ENCODE measurements around the gene GPALPP1.
"Not testable (repeated sequence)": the region's sequence is repeated elsewhere in the genome, so short reads cannot be mapped to it uniquely, and the experiment has no call there.

Gene GPALPP1

GRCh38 chr13:44989071-44989889 is at the start of gene GPALPP1, which contains the start of gene NUFIP1:
TSS of gene GPALPP1 (plus strand) at chr13:44989538. CDS start at chr13:44989655, 117 bp downstream.
TSS of gene NUFIP1 (minus strand) at chr13:44989471. CDS start at chr13:44989436, 35 bp downstream.
- DNase-seq: peak; percentile 89

GRCh38 chr13:44943411-44943810 is 45.9 kb upstream of the GPALPP1 start:
- not testable (repeated sequence) for DNase-seq

- DNase-seq: no peak
These were observed 38.2 kb upstream of the GPALPP1 start for GRCh38 chr13:44951184-44951583.

GRCh38 chr13:44952671-44953070 is 36.7 kb upstream of the GPALPP1 start:
- no peak for DNase-seq

- no peak for DNase-seq
These were observed 35.1 kb upstream of the GPALPP1 start for GRCh38 chr13:44954224-44954623.

- no peak for DNase-seq
These were observed 33.9 kb upstream of the GPALPP1 start for GRCh38 chr13:44955406-44955805.

GRCh38 chr13:44961997-44962396 is 27.3 kb upstream of the GPALPP1 start:
- no peak for DNase-seq

- DNase-seq: no peak
These were observed 21.5 kb upstream of the GPALPP1 start for GRCh38 chr13:44967704-44968433.

GRCh38 chr13:44968434-44968815 is 20.9 kb upstream of the GPALPP1 start:
- DNase-seq: no peak

- no peak for DNase-seq
These were observed 19.5 kb upstream of the GPALPP1 start for GRCh38 chr13:44969551-44970484.

- DNase-seq: no peak
These were observed 17.4 kb upstream of the GPALPP1 start for GRCh38 chr13:44971656-44972595.

- DNase-seq: no peak
These were observed 16.3 kb upstream of the GPALPP1 start for GRCh38 chr13:44972956-44973581.

GRCh38 chr13:44974056-44974793 is 15.1 kb upstream of the GPALPP1 start:
- DNase-seq: no peak

GRCh38 chr13:44976196-44976595 is 13.1 kb upstream of the GPALPP1 start:
- no peak for DNase-seq

- DNase-seq: no peak
These were observed 12.3 kb upstream of the GPALPP1 start for GRCh38 chr13:44976949-44977583.

GRCh38 chr13:44978328-44978727 is 11.0 kb upstream of the GPALPP1 start:
- DNase-seq: no peak

- no peak for DNase-seq
These were observed 603 bp downstream of the GPALPP1 start for GRCh38 chr13:44989941-44990340.

- DNase-seq: no peak
These were observed 14.1 kb downstream of the GPALPP1 start for GRCh38 chr13:45003417-45003816.

- no peak for DNase-seq
These were observed 14.8 kb downstream of the GPALPP1 start for GRCh38 chr13:45004096-45004495.

GRCh38 chr13:45007225-45007624 is 17.9 kb downstream of the GPALPP1 start:
- DNase-seq: no peak

Measured in stimulated activated CD4-positive, alpha-beta T cell treated with anti-CD3 and anti-CD28 coated beads, Interleukin-2, amount 100 ng/mL, for 48 hours (primary cell).